Right kidney (tissue), 9 donors: ENCODE measurements around the gene GPR148.
"Not testable (repeated sequence)": the region's sequence is repeated elsewhere in the genome, so short reads cannot be mapped to it uniquely, and the experiment has no call there.

Experiments
- DNase-seq: peaks from one replicate; pipeline ENCODE4 v3.0.0-alpha.2; 2016
- long read RNA-seq, 8 donors: transcript quantifications; one replicate each; lab custom pipeline, GENCODE V29; 2026

The GPR148 gene
- long read RNA-seq, donor 1: 0 reads
- long read RNA-seq, donor 2: 0 reads
- long read RNA-seq, donor 3: 0 reads
- long read RNA-seq, donor 4: 0 reads
- long read RNA-seq, donor 5: 0 reads
- long read RNA-seq, donor 6: 0 reads
- long read RNA-seq, donor 7: 0 reads
- long read RNA-seq, donor 8: 0 reads

GRCh38 chr2:130728549-130729316 lies at the start of gene GPR148:
GPR148 (plus strand) TSS chr2:130729070; CDS start chr2:130729152, 82 bp downstream.
- no peak for DNase-seq

GRCh38 chr2:130692041-130692770 lies 36.7 kb upstream of the GPR148 start:
- DNase-seq: peak; percentile 0

DNA sequence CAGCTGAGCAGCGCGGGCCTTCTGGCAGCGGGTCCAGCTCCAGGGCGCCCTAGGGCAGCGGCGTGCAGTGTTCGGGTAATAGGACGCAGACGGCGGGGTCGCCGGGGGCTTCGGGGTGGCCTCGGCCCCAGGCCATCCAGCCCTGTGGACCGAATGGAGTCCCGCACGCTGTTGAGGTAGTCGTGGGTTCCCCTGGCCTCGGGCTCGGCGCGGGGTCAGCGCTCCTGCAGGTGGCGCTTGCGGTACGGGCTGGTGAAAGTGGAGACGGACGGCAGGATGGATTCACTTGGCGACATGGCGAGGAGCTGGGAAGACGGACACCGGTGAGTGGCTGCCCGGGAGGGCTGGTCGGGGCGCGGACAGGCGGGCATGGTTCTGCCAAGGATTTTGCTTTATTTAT lies 35.4 kb upstream of the GPR148 start:
- peak; percentile 47 for DNase-seq

DNA sequence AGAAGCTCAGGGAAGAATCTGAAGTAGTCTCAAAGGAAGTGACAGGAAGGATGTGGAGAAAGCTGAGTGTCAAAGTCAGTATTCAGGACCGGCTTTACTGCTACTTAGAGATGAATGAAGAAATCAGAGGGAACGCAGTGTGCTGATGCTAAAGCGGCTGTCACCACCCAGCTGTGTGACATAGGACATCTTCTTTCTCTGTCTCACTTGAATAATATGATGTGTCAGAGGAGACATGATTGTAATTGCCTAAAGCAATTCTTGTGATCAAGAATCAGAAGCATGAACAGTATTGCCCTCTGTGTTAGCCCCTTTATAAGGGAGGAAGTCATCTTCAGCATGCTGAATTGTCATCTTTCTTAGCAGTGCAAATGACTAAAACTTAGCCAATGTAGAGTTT lies 25.6 kb upstream of the GPR148 start:
- DNase-seq: not testable (repeated sequence)

GRCh38 chr2:130714795-130715194 lies 14.1 kb upstream of the GPR148 start:
- not testable (repeated sequence) for DNase-seq

DNA sequence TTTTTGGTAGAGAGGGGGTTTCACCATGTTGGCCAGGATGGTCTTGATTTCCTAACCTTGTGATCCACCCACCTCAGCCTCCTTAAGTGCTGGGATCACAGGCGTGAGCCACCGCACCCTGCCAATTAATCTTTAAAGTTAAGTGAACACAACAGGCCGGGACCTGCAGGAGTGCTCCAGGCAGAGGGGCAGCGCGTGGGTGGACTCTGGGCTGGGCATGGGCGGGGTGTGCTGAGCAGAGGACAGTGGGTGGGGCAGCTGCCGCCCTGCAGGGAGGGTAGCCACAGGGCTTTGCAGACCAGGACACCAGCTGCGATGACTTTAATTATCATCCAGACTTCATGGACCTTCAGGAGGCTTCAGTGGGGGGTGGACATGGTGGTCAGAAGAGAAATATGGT lies 8.8 kb upstream of the GPR148 start:
- DNase-seq: no peak

DNA sequence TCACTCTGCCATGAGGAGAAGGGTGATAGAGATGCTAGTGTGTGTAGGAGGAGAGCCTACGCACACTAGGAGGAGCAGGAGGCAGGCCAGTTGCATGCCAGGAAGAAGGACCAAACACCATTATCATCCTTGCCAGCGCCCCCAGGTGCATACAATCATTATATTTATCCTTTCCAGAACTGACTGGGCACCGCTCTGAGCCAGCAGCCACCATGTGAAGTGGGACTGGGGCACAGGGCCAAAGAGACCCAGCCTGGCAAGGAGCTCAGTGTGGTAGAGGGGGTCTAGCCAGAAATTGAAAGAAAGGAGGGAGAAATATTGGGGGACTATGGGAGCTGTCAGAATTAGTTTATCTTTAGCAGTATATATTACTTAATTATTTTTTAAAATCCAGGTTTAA lies 8.3 kb upstream of the GPR148 start:
- no peak for DNase-seq

DNA sequence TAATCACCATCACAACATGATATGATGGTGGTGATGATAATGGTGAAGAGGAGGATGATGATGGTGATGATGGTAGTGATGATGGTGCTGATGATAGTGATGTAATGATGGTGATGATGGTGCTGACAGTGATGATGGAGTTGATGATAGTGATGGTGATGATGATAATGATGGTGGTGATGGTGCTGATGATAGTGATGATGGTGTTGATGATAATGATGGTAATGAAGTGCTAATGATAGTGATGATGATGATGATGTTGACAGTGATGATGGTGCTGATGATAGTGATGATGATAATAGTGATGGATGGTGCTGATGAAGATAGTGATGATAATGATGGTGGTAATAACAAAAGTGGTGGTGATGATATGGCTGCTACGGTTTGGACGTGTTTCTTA lies 4.4 kb upstream of the GPR148 start:
- no peak for DNase-seq

DNA sequence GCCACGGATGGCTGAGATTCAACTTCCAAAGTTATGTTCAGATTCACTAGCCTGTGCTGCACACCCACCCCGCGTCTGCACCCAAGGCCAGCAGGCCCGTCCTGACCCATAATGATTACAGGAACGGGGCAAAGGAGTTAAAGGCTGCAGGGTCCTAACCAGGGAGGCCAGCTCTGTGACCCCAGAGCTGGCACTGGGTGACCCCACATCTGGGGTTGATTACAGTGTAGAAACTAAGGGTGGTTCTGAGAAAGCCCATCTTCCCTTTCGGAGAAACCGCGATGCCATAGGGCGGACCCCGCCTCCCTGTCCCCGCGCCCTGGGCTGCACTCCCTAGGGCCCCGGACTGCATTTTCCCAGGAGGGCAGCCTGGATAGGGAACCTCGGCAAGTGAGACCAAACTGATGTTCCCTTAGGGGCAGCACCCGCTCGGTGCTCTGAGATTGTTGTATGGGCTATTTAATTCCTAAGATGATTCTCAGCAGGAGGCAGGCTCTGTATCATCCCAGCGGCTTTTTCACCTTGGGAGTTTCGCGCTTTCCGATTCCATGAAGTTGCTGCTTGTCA lies 2.2 kb upstream of the GPR148 start:
- DNase-seq: peak; percentile 23

DNA sequence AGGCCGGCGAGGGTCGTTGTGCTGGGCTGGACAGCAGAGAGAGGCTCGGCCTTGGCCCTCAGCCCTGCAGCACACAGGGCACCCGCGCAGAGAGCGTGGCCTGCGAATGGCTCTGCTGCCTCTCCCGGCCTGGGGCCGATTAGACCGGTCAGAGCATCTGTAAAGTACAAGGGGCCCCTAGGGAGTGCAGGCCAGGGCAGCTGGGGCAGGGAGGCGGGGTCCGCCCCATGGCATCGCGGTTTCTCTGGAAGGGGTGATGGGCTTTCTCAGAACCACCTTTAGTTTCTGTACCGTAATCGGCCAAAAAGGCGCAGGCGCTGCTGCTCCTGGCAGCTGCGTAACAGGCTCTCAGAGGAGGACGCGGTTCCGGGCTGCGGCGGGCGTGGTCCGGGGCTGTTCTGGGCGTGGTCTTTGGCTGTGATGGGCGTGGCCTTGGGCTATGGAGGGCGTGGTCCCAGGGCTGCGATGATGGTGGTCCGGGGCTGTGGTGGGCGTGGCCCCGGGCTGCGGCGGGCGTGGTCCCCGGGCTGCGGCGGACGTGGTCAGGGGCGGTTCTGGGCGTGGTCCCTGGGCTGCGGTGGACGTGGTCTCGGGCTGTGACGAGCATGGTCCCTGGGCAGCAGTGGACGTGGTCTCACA lies 1.5 kb upstream of the GPR148 start:
- peak; percentile 87 for DNase-seq

- no peak for DNase-seq
These were observed 839 bp upstream of the GPR148 start for GRCh38 chr2:130728007-130728454.

GRCh38 chr2:130729322-130730299 lies 741 bp downstream of the GPR148 start:
- DNase-seq: no peak

DNA sequence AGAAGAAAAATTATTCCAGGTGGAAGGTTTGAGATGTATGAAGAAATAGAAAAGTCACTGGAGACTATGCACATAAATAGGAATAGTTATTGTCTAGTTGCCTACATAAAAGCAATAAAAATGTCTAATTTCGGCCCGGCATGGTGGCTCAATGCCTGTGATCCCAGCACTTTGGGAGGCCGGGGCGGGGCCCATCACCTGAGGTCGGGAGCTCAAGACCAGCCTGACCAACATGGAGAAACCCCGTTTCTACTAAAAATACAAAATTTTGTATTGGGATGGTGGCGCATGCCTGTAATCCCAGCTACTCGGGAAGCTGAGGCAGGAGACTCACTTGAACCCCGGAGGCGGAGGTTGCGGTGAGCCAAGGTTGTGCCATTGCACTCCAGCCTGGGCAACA lies 3.4 kb downstream of the GPR148 start:
- DNase-seq: not testable (repeated sequence)

- no peak for DNase-seq
These were observed 6.3 kb downstream of the GPR148 start for GRCh38 chr2:130735200-130735599.

GRCh38 chr2:130736487-130736886 lies 7.6 kb downstream of the GPR148 start:
- no peak for DNase-seq

DNA sequence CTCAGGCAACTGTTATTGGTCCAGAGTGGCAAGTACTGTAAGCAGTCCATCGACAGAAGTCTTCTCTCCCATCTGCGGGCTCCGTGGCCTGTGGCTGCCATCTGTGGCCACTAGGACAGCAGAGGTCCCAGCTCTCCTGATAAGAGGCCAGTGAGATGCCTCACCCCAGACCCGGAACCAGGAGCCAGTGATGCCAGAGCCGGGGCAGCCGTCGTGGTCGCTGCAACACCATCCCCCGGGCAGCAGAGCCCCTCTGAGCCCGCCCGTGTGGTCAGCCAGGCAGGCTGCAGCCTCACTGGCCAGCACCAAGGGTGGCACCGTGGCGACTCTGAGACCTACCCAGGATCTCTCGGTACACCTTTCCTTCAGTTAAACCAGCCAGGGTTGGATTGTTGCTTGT lies 8.7 kb downstream of the GPR148 start:
- no peak for DNase-seq

DNA sequence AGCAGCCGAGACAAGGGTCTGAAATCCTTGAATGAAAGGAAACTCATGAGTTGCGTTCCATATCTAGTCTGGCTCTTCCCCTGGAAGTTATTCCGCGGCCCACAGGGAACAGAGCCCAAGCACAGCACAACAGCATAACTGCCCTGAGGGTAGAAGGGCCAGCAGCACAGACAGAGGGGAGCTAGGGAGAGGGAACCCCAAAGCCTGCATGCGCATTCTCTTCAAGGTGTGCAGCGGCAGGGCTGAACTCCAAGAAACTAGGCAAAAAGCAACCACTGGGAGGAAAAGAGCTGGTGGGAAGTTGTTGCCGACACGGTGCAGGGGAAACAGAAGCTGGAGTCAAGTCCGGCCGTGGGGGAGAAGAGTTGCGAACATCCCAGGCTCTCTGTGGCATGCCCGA lies 11.8 kb downstream of the GPR148 start:
- no peak for DNase-seq

GRCh38 chr2:130743278-130743677 lies 14.4 kb downstream of the GPR148 start:
- no peak for DNase-seq

DNA sequence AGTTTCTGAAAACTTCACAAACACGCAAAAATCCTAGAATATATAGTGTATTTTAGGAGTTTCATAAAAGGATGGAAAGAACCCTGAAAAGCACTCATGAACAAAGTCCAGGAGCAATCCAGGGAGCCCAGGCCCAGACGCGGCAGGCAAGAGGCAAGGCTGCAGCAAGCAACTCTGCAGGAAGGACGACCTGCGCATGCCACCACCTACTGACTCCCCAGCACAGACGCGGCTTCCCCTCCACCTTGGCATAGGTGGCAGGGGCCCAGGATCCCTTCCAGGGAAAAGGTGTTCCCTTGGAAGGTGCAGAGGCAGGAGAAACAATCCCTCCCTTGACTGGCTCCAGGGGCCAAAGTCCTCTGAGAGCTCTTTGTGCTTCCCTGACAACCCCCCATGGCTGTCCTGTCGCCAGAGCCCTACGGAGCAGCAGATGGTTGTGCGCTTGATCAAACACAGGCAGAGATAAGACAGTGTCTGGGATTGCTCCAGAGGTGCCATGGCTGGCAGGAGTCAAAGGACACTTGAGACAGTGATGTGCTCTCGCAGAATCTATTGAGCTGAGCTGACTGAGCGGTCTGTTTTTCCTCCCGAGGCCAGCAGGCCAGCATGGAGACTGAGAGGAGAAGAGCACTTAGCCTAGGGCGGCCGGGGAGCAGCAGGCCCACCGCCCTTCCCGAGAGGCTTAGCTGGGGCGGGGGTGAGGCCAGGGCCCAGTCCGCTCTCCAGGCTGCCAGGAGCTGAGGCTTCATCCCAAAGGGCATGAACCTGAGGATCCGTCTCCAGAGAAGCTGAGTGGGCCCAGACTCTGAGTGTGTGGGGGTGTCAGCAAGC lies 15.6 kb downstream of the GPR148 start:
- no peak for DNase-seq

DNA sequence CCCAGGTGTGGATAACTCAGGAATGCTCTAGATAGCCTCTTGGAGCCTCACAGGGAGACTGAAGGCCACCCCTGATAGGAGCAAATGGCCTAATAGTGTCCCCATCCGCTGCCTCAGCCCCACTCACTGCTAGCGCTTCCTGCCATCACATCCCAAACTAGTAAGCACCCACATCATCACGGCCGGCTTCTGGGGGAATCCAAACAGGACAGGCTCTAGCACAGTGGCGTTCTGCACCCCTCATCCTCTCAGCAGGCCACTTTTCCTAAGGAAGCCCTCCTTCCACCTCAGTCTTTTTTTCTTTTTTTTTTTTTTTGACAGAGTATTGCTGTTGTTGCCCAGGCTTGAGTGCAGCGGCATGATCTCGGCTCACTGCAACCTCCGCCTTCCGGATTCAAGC lies 20.2 kb downstream of the GPR148 start:
- no peak for DNase-seq
